ENCODE data around the gene PDE3B.

The PDE3B gene

DNA sequence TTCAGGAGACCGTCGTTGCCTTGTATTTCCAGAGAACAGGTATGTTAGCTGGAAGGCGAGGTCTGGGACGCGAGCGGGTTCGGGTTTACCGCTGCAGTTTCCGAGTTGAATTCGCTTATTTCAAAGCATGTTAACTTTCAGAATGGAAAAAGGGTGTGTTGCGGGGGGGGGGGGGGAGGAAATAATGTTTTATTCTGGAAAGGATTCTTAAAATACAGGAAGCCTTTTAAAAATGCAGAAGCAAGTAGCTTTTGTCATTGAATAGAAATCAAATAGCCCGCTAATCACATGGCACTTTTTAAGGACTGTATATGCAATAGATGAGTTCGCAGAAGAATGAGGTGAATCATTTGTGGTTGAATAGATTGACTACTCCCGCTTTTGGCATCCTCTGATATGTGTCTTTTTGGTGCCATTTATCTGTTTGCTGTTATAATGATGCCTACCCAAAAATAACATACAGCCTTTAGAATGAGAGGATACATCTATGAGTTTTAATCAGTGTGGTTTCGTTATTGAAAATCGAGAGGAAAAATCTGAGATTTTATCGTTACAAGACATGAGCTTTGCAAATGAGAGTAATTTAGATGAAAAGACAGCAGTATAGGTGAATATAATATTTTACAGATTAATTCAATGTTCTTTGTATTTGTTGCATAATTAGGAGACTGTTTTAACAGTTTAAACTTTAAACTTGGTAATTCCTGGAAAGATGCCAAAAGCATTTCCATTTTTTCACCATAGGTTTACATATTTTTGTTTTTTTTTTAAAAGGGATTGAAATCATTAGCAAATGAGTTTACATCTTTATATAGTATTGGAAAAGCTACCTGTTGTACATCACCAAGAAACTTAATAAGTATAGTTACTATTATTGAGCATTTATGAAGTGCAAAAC, 1.7 kb downstream of the PDE3B start:
- Histone ChIP-seq H4K20me1 (ENCODE audit: insufficient read depth, low read length) (no peaks in the 10 kb centered on the region), H3K4me2 (ENCODE audit: low read length) (peak overlapping the region; percentile 96), H3K9me3 (ENCODE audit: insufficient read depth, low read length) (no peaks in the 10 kb centered on the region), H3K4me1 (ENCODE audit: low read length) (peaks cover 11% of the 10 kb centered on the region; the same call in 1 of the 2 replicates), H3K4me3 (ENCODE audit: low read length) (peak overlapping the region; percentile 97), H3K27me3 (ENCODE audit: low read depth, low read length) (peaks cover 34% of the 10 kb centered on the region), H3K36me3 (replicated peaks; ENCODE audit: low read depth, low read length) (no peaks in the 10 kb centered on the region), H2AFZ (ENCODE audit: low read depth, low read length) (peak overlapping the region; percentile 82), H3K79me2 (ENCODE audit: low read length) (no peaks in the 10 kb centered on the region), H3K9ac (ENCODE audit: low read length) (peak overlapping the region; percentile 67), H3K27ac (ENCODE audit: low read length) (no peak overlapping the region)
- TF ChIP-seq, protein P1, sequence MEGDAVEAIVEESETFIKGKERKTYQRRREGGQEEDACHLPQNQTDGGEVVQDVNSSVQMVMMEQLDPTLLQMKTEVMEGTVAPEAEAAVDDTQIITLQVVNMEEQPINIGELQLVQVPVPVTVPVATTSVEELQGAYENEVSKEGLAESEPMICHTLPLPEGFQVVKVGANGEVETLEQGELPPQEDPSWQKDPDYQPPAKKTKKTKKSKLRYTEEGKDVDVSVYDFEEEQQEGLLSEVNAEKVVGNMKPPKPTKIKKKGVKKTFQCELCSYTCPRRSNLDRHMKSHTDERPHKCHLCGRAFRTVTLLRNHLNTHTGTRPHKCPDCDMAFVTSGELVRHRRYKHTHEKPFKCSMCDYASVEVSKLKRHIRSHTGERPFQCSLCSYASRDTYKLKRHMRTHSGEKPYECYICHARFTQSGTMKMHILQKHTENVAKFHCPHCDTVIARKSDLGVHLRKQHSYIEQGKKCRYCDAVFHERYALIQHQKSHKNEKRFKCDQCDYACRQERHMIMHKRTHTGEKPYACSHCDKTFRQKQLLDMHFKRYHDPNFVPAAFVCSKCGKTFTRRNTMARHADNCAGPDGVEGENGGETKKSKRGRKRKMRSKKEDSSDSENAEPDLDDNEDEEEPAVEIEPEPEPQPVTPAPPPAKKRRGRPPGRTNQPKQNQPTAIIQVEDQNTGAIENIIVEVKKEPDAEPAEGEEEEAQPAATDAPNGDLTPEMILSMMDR (IDR thresholded peaks at IDR 0.05; ENCODE audit: low read depth, low read length), result no peak
- TF ChIP-seq EZH2phosphoT487 (IDR thresholded peaks at IDR 0.05; ENCODE audit: low read depth), result no peak

DNA sequence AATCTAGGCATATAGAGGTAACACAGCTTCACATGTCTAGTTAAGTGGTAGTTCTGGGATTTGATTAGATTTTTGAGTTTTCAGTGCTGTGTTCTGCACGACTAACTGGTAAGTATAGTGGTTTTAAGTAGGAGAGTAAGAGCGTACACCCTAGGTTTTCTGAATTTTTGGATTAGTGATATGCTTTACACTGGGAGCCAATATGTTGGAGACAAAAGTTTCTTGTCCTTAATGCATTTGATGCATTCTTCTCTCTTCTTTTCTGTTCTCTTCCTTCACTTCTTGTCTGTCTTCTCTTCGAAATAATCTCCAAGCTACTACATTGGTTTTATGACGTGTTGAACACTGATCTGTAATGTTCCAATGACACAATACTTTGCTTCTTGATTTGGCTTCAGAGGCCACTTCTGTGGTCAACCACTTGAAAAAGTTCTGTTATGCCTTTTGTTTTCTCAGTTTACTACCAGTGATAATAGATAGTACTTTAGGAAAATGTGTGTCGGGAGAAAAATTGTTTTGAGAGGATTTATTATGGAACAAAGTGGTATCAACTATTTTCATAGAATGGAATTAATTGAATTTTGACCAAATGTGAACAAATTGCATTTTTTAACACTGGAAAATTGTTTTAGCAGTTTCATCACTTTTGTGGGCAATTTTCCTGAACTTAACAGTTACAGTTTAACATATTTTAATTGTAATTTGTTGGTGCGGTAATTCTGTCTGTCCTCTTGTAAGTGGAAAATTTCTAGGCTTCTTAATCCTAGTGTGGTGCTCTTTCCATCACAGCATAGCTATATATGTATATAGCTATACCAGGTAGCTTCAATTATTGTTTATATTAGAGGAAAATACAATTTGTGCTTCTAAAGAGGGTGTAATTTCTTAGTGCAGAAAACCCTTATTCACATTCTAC, 2.6 kb downstream of the PDE3B start:
- Histone ChIP-seq H2AFZ (ENCODE audit: low read depth, low read length) (no peak overlapping the region), H3K4me2 (ENCODE audit: low read length) (peak overlapping the region; percentile 96), H3K27me3 (ENCODE audit: low read depth, low read length) (peaks cover 34% of the 10 kb centered on the region), H3K4me1 (ENCODE audit: low read length) (peaks cover 11% of the 10 kb centered on the region; the same call in 1 of the 2 replicates), H4K20me1 (ENCODE audit: insufficient read depth, low read length) (no peaks in the 10 kb centered on the region), H3K27ac (ENCODE audit: low read length) (no peak overlapping the region), H3K4me3 (ENCODE audit: low read length) (peak overlapping the region; percentile 97; the same call in 1 of the 2 replicates), H3K79me2 (ENCODE audit: low read length) (no peaks in the 10 kb centered on the region), H3K9me3 (ENCODE audit: insufficient read depth, low read length) (no peaks in the 10 kb centered on the region), H3K9ac (ENCODE audit: low read length) (no peak overlapping the region), H3K36me3 (replicated peaks; ENCODE audit: low read depth, low read length) (no peaks in the 10 kb centered on the region)
- TF ChIP-seq, protein P1 (IDR thresholded peaks at IDR 0.05; ENCODE audit: low read depth, low read length), result no peak
- no peak for TF ChIP-seq EZH2phosphoT487 (IDR thresholded peaks at IDR 0.05; ENCODE audit: low read depth)

- TF ChIP-seq, protein P1 (IDR thresholded peaks at IDR 0.05; ENCODE audit: low read depth, low read length), result no peak
- TF ChIP-seq EZH2phosphoT487 (IDR thresholded peaks at IDR 0.05; ENCODE audit: low read depth), result no peak
- Histone ChIP-seq H3K4me2 (ENCODE audit: low read length) (no peak overlapping the region), H3K9me3 (ENCODE audit: insufficient read depth, low read length) (no peaks in the 10 kb centered on the region), H2AFZ (ENCODE audit: low read depth, low read length) (no peak overlapping the region), H3K4me3 (ENCODE audit: low read length) (no peak overlapping the region), H3K27ac (ENCODE audit: low read length) (no peak overlapping the region), H3K27me3 (ENCODE audit: low read depth, low read length) (peaks cover 32% of the 10 kb centered on the region), H3K9ac (ENCODE audit: low read length) (no peak overlapping the region), H3K4me1 (ENCODE audit: low read length) (peaks cover 11% of the 10 kb centered on the region; the same call in 1 of the 2 replicates), H3K79me2 (ENCODE audit: low read length) (no peaks in the 10 kb centered on the region), H4K20me1 (ENCODE audit: insufficient read depth, low read length) (no peaks in the 10 kb centered on the region), H3K36me3 (replicated peaks; ENCODE audit: low read depth, low read length) (no peaks in the 10 kb centered on the region)
Observed at GRCh38 chr11:14650064-14650463, 6.5 kb downstream of the PDE3B start.

GRCh38 chr11:14653090-14653489, 9.5 kb downstream of the PDE3B start:
- no peaks in the 10 kb centered on the region for H3K4me1 ChIP-seq (ENCODE audit: low read length)
- no peak overlapping the region for H3K4me3 ChIP-seq (ENCODE audit: low read length)
- no peak overlapping the region for H3K27ac ChIP-seq (ENCODE audit: low read length)
- H3K36me3 ChIP-seq (replicated peaks; ENCODE audit: low read depth, low read length), result no peaks in the 10 kb centered on the region
- H3K9ac ChIP-seq (ENCODE audit: low read length), result no peak overlapping the region
- no peak overlapping the region for H3K4me2 ChIP-seq (ENCODE audit: low read length)
- no peaks in the 10 kb centered on the region for H3K9me3 ChIP-seq (ENCODE audit: insufficient read depth, low read length)
- TF ChIP-seq, protein P1 (IDR thresholded peaks at IDR 0.05; ENCODE audit: low read depth, low read length), result no peak
- TF ChIP-seq EZH2phosphoT487 (IDR thresholded peaks at IDR 0.05; ENCODE audit: low read depth), result no peak
- H3K27me3 ChIP-seq (ENCODE audit: low read depth, low read length), result peaks cover 12% of the 10 kb centered on the region
- no peak overlapping the region for H2AFZ ChIP-seq (ENCODE audit: low read depth, low read length)
- H3K79me2 ChIP-seq (ENCODE audit: low read length), result no peaks in the 10 kb centered on the region
- no peaks in the 10 kb centered on the region for H4K20me1 ChIP-seq (ENCODE audit: insufficient read depth, low read length)
